Liver (tissue), 9 donors: ENCODE measurements around the gene OR5AR1. TPM values are rescaled to one million over a fixed set of nuclear protein-coding genes. Genes with fewer than 3 reads are reported as not detected.

Source experiments
- DNase-seq: peaks from one replicate; pipeline ENCODE4 v3.0.0-alpha.2; 2017; ENCODE audit warnings: low spot score
- H3K27ac ChIP-seq, 2 donors: one replicate each; pipeline ENCODE4 v1.7.0; 2013; ENCODE audit warnings: inconsistent platforms in 2 of 2, low read length in 2 of 2, control low read depth in 1 of 2, low read depth in 1 of 2, mild to moderate bottlenecking in 1 of 2
- H3K27me3 ChIP-seq, 4 donors: one replicate each; pipeline versions ENCODE4 v1.6.1 to v1.7.0; 2013; ENCODE audit warnings: low read length in 3 of 4, inconsistent platforms in 1 of 4, mild to moderate bottlenecking in 1 of 4, moderate library complexity in 1 of 4; ENCODE audit not compliant: control insufficient read depth in 4 of 4, insufficient read depth in 4 of 4
- H3K36me3 ChIP-seq, 4 donors: one replicate each; pipeline versions ENCODE4 v1.6.1 to v1.7.0; 2013; ENCODE audit warnings: low read length in 3 of 4, mild to moderate bottlenecking in 3 of 4, low read depth in 1 of 4, moderate library complexity in 1 of 4; ENCODE audit not compliant: control insufficient read depth in 4 of 4, insufficient read depth in 3 of 4
- H3K4me1 ChIP-seq, 4 donors: one replicate each; pipeline versions ENCODE4 v1.6.1 to v1.7.0; 2013; ENCODE audit warnings: low read length in 3 of 4, mild to moderate bottlenecking in 3 of 4, moderate library complexity in 1 of 4; ENCODE audit not compliant: control insufficient read depth in 4 of 4, insufficient read depth in 4 of 4
- H3K4me3 ChIP-seq, 3 donors: one replicate each; pipeline versions ENCODE4 v1.6.1 to v1.7.0; 2013; ENCODE audit warnings: low read length in 3 of 3, control low read depth in 1 of 3, low read depth in 1 of 3, mild to moderate bottlenecking in 1 of 3
- H3K9ac ChIP-seq, 2 donors: one replicate each; pipeline ENCODE4 v1.7.0; 2013; ENCODE audit warnings: low read length in 2 of 2, mild to moderate bottlenecking in 2 of 2, moderate library complexity in 2 of 2, control low read depth in 1 of 2, low read depth in 1 of 2
- H3K9me3 ChIP-seq, 4 donors: one replicate each; pipeline versions ENCODE4 v1.6.1 to v1.7.0; 2013; ENCODE audit warnings: low read length in 3 of 4; ENCODE audit not compliant: control insufficient read depth in 4 of 4
- ATF3 ChIP-seq: IDR thresholded peaks from 2 replicates; pipeline ENCODE4 v1.6.1; 2016; ENCODE audit warnings: antibody characterized with exemption
- EGR1 ChIP-seq, 2 donors: IDR thresholded peaks; 2 replicates each; pipeline ENCODE4 v1.6.1; 2016 to 2018; ENCODE audit warnings: antibody characterized with exemption in 2 of 2, low read depth in 2 of 2
- FOXA1 ChIP-seq: IDR thresholded peaks from 2 replicates; pipeline ENCODE4 v1.6.1; 2016; ENCODE audit warnings: antibody characterized with exemption
- GABPA ChIP-seq, 2 donors: IDR thresholded peaks in 1 of 2; conservative IDR thresholded peaks in 1 of 2; 2 replicates each; pipeline ENCODE4 v1.6.1; 2016; ENCODE audit warnings: antibody characterized with exemption in 2 of 2, mild to moderate bottlenecking in 1 of 2, moderate library complexity in 1 of 2
- HNF4A ChIP-seq, 2 donors: conservative IDR thresholded peaks; 2 replicates each; pipeline ENCODE4 v1.6.1; 2016; ENCODE audit warnings: antibody characterized with exemption in 2 of 2, mild to moderate bottlenecking in 2 of 2
- HNF4G ChIP-seq: IDR thresholded peaks from 2 replicates; pipeline ENCODE4 v1.6.1; 2016; ENCODE audit warnings: antibody characterized with exemption
- JUND ChIP-seq, 2 donors: IDR thresholded peaks; 2 replicates each; pipeline ENCODE4 v1.6.1; 2016; ENCODE audit warnings: antibody characterized with exemption in 2 of 2
- NR2F2 ChIP-seq: IDR thresholded peaks from 2 replicates; pipeline ENCODE4 v1.6.1; 2016; ENCODE audit warnings: antibody characterized with exemption
- RAD21 ChIP-seq, 2 donors: IDR thresholded peaks; 2 replicates each; pipeline ENCODE4 v1.6.1; 2016; ENCODE audit warnings: antibody characterized with exemption in 2 of 2, mild to moderate bottlenecking in 2 of 2
- RXRA ChIP-seq, 2 donors: IDR thresholded peaks; 2 replicates each; pipeline ENCODE4 v1.6.1; 2017 to 2018; ENCODE audit warnings: antibody characterized with exemption in 2 of 2, mild to moderate bottlenecking in 1 of 2
- SP1 ChIP-seq: IDR thresholded peaks from 2 replicates; pipeline ENCODE4 v1.6.1; 2018; ENCODE audit warnings: antibody characterized with exemption, mild to moderate bottlenecking
- TAF1 ChIP-seq: conservative IDR thresholded peaks from 2 replicates; pipeline ENCODE4 v1.6.1; 2016; ENCODE audit warnings: antibody characterized with exemption, mild to moderate bottlenecking
- YY1 ChIP-seq: IDR thresholded peaks from 2 replicates; pipeline ENCODE4 v1.6.1; 2016; ENCODE audit warnings: antibody characterized with exemption, mild to moderate bottlenecking
- ZBTB33 ChIP-seq: IDR thresholded peaks from 2 replicates; pipeline ENCODE4 v1.6.1; 2016; ENCODE audit warnings: antibody characterized with exemption
- WGBS: extraction: QIAGEN DNeasy Blood & Tissue Kit; methylation state at CpG from one replicate; pipeline ENCODE4 v1.1.7; 2013; 5-methylcytosine and 5-hydroxymethylcytosine counted together
- polyA plus RNA-seq, 2 donors: library from polyadenylated mRNA; stranded (reverse) in 1 of 2; unstranded in 1 of 2; fragments of 200-250 nt in 1 of 2; fragments of >200 nt in 1 of 2; fragmentation: Nextera tagmentation in 1 of 2; extraction: Ambion mirVana in 1 of 2; gene quantifications; one replicate each; pipeline versions ENCODE4 v1.2.1 to v1.2.3, GENCODE V29; 2013 to 2015
- total RNA-seq, 2 donors: library from RNA; depleted of rRNA; stranded (reverse); fragments of >200 nt; gene quantifications; one replicate each; pipeline ENCODE4 v1.2.3, GENCODE V29; 2014
- TF ChIP-seq, protein P1 (sequence below): IDR thresholded peaks from 2 replicates; pipeline ENCODE4 v1.6.1; 2016; ENCODE audit warnings: antibody characterized with exemption
- TF ChIP-seq, protein P2 (sequence below): fragments of 150-350 bp; IDR thresholded peaks from 2 replicates; pipeline ENCODE4 v1.5.1; 2017; ENCODE audit warnings: improper control_type of control experiment, low read depth, low read length; ENCODE audit not compliant: missing input control
- TF ChIP-seq, protein P3 (sequence below): IDR thresholded peaks from 2 replicates; pipeline ENCODE4 v1.6.1; 2016; ENCODE audit warnings: antibody characterized with exemption, mild to moderate bottlenecking
- donor health status: healthy.
- donor health status: healthy.
- donor health status: healthy.
- donor health status: healthy.
- donor health status: healthy.

OR5AR1 gene
- total and polyA plus RNA-seq, 4 donors: not detected

DNA sequence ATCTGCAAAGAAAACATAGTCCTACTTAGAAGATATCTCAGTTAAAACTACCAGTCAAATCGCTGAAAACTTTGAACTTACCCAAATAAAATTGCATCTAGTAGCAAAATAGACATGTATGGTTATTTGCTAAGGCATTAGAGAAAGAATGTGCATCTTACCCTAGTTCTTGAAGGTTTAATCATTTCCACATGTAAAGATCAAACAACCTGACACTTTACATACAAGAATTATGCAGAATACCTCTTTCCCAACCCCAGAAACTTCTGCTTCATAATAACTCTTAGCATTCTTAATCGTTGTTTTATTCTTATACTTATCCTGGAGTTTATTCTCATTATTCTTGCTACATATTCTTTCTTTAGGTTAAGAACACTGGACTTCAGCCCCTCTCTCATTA lies 31.2 kb upstream of the OR5AR1 start:
- WGBS: 65% methylated on average over 2 of the region's 2 CpGs
- no peak overlapping the region for H3K4me3 ChIP-seq
- H3K9me3 ChIP-seq: no peaks in the 10 kb centered on the region
- H3K27me3 ChIP-seq: peaks cover 0 to 2% (median 0%) of the 10 kb centered on the region in 4 donors
- no peaks in the 10 kb centered on the region for H3K4me1 ChIP-seq
- no peak overlapping the region for H3K9ac ChIP-seq
- TF ChIP-seq GABPA (IDR thresholded peaks at IDR 0.05 in 1 of 2, conservative IDR thresholded peaks at IDR 0.05 in 1 of 2) (no peak), RXRA (IDR thresholded peaks at IDR 0.05) (no peak), ZBTB33 (no peak), HNF4G (no peak), FOXA1 (no peak), YY1 (no peak), HNF4A (conservative IDR thresholded peaks at IDR 0.05) (no peak), SP1 (no peak), TAF1 (no peak), ATF3 (no peak), JUND (IDR thresholded peaks at IDR 0.05) (no peak), RAD21 (IDR thresholded peaks at IDR 0.05) (no peak), EGR1 (IDR thresholded peaks at IDR 0.05; ENCODE audit: low read depth in 2 of 2) (no peak), NR2F2 (no peak)
- TF ChIP-seq, protein P1, sequence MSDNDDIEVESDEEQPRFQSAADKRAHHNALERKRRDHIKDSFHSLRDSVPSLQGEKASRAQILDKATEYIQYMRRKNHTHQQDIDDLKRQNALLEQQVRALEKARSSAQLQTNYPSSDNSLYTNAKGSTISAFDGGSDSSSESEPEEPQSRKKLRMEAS: no peak
- TF ChIP-seq, protein P2, sequence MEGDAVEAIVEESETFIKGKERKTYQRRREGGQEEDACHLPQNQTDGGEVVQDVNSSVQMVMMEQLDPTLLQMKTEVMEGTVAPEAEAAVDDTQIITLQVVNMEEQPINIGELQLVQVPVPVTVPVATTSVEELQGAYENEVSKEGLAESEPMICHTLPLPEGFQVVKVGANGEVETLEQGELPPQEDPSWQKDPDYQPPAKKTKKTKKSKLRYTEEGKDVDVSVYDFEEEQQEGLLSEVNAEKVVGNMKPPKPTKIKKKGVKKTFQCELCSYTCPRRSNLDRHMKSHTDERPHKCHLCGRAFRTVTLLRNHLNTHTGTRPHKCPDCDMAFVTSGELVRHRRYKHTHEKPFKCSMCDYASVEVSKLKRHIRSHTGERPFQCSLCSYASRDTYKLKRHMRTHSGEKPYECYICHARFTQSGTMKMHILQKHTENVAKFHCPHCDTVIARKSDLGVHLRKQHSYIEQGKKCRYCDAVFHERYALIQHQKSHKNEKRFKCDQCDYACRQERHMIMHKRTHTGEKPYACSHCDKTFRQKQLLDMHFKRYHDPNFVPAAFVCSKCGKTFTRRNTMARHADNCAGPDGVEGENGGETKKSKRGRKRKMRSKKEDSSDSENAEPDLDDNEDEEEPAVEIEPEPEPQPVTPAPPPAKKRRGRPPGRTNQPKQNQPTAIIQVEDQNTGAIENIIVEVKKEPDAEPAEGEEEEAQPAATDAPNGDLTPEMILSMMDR: no peak
- TF ChIP-seq, protein P3, sequence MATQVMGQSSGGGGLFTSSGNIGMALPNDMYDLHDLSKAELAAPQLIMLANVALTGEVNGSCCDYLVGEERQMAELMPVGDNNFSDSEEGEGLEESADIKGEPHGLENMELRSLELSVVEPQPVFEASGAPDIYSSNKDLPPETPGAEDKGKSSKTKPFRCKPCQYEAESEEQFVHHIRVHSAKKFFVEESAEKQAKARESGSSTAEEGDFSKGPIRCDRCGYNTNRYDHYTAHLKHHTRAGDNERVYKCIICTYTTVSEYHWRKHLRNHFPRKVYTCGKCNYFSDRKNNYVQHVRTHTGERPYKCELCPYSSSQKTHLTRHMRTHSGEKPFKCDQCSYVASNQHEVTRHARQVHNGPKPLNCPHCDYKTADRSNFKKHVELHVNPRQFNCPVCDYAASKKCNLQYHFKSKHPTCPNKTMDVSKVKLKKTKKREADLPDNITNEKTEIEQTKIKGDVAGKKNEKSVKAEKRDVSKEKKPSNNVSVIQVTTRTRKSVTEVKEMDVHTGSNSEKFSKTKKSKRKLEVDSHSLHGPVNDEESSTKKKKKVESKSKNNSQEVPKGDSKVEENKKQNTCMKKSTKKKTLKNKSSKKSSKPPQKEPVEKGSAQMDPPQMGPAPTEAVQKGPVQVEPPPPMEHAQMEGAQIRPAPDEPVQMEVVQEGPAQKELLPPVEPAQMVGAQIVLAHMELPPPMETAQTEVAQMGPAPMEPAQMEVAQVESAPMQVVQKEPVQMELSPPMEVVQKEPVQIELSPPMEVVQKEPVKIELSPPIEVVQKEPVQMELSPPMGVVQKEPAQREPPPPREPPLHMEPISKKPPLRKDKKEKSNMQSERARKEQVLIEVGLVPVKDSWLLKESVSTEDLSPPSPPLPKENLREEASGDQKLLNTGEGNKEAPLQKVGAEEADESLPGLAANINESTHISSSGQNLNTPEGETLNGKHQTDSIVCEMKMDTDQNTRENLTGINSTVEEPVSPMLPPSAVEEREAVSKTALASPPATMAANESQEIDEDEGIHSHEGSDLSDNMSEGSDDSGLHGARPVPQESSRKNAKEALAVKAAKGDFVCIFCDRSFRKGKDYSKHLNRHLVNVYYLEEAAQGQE: no peak
- H3K36me3 ChIP-seq: no peaks in the 10 kb centered on the region
- H3K27ac ChIP-seq: no peak overlapping the region
- DNase-seq: no peak

DNA sequence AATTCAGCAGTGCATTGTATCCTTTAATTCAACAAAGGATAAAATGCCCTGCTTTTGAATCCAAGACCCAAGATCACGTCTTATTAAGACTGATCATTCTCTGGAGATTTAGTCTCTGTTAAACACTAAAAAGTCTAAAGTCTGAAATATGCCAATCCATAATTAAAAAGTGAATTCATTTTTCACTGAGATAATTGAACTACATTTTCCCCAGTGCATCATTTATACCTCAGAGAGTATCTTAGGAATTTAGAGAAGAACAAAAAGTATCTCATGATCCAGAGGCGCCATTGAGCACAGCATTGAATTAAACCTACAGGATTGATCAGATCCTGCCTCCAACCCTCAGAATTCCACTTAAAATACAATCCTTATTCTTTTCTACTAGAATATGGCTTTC lies 26.6 kb upstream of the OR5AR1 start:
- Histone ChIP-seq H3K4me1 (no peaks in the 10 kb centered on the region), H3K27ac (no peak overlapping the region), H3K4me3 (no peak overlapping the region), H3K27me3 (peaks cover 0 to 2% (median 0%) of the 10 kb centered on the region in 4 donors), H3K9ac (no peak overlapping the region), H3K9me3 (no peaks in the 10 kb centered on the region), H3K36me3 (no peaks in the 10 kb centered on the region)
- DNase-seq: no peak
- WGBS: 64% methylated on average over 2 of the region's 2 CpGs
- TF ChIP-seq, protein P1: no peak
- TF ChIP-seq ZBTB33 (no peak), EGR1 (IDR thresholded peaks at IDR 0.05; ENCODE audit: low read depth in 2 of 2) (no peak), RXRA (IDR thresholded peaks at IDR 0.05) (no peak), FOXA1 (no peak), HNF4G (no peak), TAF1 (no peak)
- TF ChIP-seq, protein P2: no peak
